ENCODE measurements around the gene MEPE. TPM values are rescaled to one million over a fixed set of nuclear protein-coding genes. Genes with fewer than 3 reads are reported as not detected.
"Not testable (repeated sequence)": the region's sequence is repeated elsewhere in the genome, so short reads cannot be mapped to it uniquely, and the experiment has no call there.

MEPE gene
- total RNA-seq, 1 experiment from 2014 or later, result not detected

DNA sequence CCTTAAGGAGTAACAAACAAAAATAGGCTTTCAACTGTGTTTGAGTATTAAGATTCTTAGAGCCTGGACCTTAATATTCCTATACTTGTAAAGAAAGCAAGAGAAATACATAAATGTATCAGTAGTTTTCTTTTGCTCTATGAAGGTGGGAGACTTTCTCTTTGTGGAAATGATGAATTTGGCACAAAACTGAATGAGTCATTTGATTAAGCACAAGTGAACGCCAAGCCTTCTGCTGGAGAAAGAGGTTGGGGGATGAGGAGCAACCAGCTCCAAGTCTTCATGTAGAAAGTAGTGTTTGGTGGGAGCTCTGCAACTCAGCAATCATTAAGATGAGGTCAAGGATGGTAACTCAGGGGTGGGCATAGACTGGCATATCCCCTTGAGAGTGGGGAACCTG lies 49.6 kb downstream of the MEPE start:
- no peak for DNase-seq (ENCODE audit: low spot score)

DNA sequence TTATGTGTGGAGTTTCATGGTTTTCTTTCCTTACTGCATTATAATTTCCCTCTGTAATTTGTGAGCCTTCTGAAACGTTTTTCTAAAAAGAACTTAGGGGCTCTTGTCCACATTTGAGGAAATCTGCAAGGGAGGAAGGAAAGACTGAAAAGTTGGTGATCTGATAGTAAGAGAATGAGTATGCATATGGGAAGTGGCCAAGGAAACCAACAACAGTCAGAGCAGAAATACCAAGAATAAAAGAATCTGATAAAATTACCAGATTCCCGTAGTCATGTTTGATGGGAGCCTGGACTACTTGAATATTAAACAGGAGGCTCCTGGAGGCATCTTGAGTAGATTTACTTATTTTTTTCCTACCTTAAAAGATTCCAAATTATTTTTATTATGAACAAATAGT lies 50.1 kb downstream of the MEPE start:
- no peak for DNase-seq (ENCODE audit: low spot score)

DNA sequence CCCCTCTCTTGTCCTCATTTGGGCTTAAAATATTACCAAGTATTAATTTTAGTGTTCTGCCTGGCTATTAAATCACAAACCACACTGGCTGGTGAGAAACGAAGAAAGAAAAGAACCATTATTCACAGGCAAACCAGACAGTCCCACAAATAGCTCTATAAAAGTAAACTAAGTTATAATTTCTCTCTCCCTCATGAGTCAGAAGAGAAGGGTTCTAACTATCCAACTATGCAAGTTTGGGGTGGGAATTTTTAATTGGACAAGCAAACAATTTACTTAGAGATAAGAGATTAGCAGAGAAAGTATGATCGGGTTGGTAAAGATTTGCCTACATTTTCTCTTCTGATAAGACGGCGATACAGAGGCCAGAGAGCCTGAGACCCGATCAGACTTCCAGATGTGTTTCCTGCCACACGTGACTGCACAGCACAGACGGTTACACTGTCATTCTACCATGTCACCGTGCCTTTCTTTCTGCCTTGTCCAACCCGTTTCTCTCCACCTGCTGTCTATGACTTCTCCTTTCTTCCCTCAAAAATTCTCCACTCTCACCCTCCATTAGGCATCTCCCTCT lies 52.3 kb downstream of the MEPE start:
- DNase-seq (ENCODE audit: low spot score), result no peak

DNA sequence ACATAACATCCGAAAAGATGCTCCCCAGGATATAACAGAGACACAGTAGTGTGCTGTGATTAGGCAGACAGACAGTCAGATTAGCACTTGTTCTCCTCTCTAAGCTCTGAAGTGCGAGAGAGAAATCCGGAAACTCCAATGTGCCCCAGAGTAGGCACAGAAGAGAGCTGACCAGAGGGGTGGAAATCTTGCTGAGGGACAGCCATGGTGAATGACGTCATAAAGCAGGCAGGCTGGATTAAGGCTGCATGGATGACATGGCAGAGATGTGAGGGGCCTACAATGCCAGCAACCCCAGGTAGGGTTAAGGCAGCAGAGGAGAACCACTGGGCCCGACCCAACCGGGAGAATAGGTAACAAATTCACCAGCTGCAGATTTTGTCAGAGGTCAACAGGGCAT lies 53.3 kb downstream of the MEPE start:
- DNase-seq (ENCODE audit: low spot score), result no peak

DNA sequence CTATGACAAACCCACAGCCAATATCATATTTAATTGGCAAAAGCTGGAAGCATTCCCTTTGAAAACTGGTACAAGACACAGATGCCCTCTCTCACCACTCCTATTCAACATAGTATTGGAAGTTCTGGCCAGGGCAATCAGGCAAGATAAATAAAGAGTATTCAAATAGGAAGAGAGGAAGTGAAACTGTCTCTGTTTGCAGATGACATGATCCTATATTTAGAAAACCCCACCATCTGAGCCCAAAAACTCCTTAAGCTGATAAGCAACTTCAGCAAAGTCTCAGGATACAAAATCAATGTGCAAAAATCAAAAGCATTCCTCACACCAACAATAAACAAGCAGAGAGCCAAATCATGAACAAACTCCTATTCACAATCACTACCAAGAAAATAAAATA lies 58.0 kb downstream of the MEPE start:
- DNase-seq (ENCODE audit: low spot score), result not testable (repeated sequence)

DNA sequence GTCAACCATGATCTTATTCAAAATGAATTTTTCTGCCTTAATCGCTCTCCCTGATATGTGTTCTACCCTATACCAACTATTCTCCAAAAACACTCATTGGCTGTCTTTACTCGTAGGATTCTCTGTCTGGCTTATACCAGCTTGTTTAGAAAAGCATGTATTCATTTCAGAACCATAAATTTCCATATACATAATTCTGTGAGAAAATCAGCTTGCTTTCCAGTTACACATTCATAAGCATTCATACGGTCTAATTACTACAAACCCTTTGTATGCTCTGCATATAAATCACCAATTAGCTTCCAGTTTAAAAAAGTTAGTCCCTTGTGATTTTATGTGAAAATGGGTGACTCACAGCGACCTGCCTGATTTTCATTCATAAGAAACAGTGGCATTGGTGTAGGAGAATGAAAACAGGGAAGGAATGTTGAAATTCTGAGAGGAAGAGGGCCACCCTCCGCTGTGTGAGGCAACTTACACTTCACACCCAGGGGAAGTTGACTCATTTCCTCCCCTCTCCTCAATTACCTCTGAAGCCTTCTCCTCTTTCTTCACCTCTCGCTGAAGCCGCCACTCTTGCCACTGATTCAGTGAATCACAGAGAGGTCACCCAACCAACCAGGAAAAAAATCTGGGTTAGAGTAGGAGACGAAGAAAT lies 63.3 kb downstream of the MEPE start:
- DNase-seq (ENCODE audit: low spot score), result peak; percentile 25

Other genes with a start within 250 kb of the MEPE start
- not detected in 2 replicates for gene DSPP, start 224.4 kb upstream of the MEPE start, total RNA-seq (2014; rRNA removed; shearing (Covaris generic))
- not detected in 2 replicates for gene DMP1, start 182.7 kb upstream of the MEPE start, total RNA-seq (2014; rRNA removed; shearing (Covaris generic))
- not detected in 2 replicates for gene IBSP, start 33.4 kb upstream of the MEPE start, total RNA-seq (2014; rRNA removed; shearing (Covaris generic))
- gene SPP1, start 142.7 kb downstream of the MEPE start, total RNA-seq (2014; rRNA removed; shearing (Covaris generic)), result 0.99 and 1.7 TPM in 2 replicates
- 4.4 and 7.8 TPM in 2 replicates for gene PKD2, start 174.7 kb downstream of the MEPE start, total RNA-seq (2014; rRNA removed; shearing (Covaris generic))

Data from HT-29 (cell line).